HAP-1 (cell line): ENCODE measurements around the gene CCDC33.

ENCODE experiments used
- DNase-seq, 2 experiments: peaks; one replicate each; pipeline ENCODE4 v3.0.0-alpha.2; 2016 to 2020; ENCODE audit warnings: low spot score in 2 of 2
- H3K27me3 ChIP-seq: fragments of 250-450 bp; sonication (Bioruptor Pico); 2 replicates; pipeline ENCODE4 v1.5.1; 2020; ENCODE audit warnings: low read depth, mild to moderate bottlenecking, moderate library complexity
- H3K36me3 ChIP-seq: fragments of 250-450 bp; sonication (Bioruptor Pico); replicated peaks from 2 replicates; pipeline ENCODE4 v1.5.1; 2020; ENCODE audit warnings: mild to moderate bottlenecking
- H3K4me1 ChIP-seq: fragments of 250-450 bp; sonication (Bioruptor Pico); 2 replicates; pipeline ENCODE4 v1.5.1; 2020; ENCODE audit warnings: mild to moderate bottlenecking
- H3K4me3 ChIP-seq: fragments of 250-450 bp; sonication (Bioruptor Pico); 2 replicates; pipeline ENCODE4 v1.5.1; 2020; ENCODE audit warnings: mild to moderate bottlenecking, moderate library complexity
- H3K9me3 ChIP-seq: fragments of 250-450 bp; sonication (Bioruptor Pico); 2 replicates; pipeline ENCODE4 v1.5.1; 2020; ENCODE audit warnings: mild to moderate bottlenecking, moderate library complexity
- in situ Hi-C: fragments of 300-500 bp; cut with MboI; formaldehyde crosslinking; loops from 3 replicates; pipeline ENCODE4 v1.14.3; 2020; ENCODE audit warnings: low sequenced_read_pairs, inconsistent platforms, mixed read lengths

The CCDC33 gene

DNA sequence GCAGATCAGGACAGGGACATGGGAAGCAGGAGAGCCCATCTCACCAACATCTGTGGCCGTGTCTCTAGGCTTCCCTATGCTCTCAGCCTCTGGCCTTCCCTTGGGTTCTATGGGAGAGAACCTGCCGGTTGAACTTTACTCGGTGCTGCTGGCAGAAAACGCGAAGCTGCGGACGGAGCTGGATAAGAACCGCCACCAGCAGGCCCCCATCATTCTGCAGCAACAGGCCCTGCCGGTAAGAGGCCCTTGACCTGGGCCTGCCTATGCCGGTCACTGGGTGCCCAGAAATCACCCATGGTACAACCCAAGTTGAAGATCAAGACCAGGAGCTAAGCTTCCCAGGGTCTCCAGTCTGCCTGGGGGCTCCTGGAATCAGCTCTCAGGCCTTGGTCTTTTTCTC, 96.5 kb downstream of the CCDC33 start:
- in situ Hi-C loops: loop anchor here (25.0 kb wide), 1 partner anchor 1070 kb away; no protein-coding TSS in a partner anchor
- no peaks in the 10 kb centered on the region for H3K36me3 ChIP-seq
- H3K4me1 ChIP-seq: no peaks in the 10 kb centered on the region
- H3K27me3 ChIP-seq: no peaks in the 10 kb centered on the region
- no peaks in the 10 kb centered on the region for H3K9me3 ChIP-seq
- no peak overlapping the region for H3K4me3 ChIP-seq
- no peak for DNase-seq

DNA sequence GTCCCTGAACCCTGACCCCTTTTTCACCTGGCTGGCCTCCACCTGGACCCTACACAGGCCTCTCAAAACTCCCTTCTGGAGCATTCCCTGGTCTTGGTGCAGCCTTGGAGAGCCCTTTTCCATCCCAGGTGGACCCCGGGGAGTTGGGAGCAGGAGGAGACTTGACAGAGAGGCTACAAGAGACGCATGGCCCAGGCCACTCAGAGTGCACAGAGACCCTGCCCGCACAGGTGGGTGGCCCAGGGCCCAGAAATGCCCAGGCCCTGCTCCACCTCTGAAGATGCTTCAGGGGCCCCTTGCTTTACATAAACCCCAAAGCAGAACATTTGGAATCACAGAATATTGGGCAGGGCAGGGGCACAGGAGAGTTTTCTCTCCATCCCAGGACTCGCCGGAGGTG, 97.0 kb downstream of the CCDC33 start:
- no peaks in the 10 kb centered on the region for H3K9me3 ChIP-seq
- H3K4me3 ChIP-seq: no peak overlapping the region
- H3K27me3 ChIP-seq: no peaks in the 10 kb centered on the region
- H3K36me3 ChIP-seq: no peaks in the 10 kb centered on the region
- in situ Hi-C loops: loop anchor here (25.0 kb wide), 1 partner anchor 1071 kb away; no protein-coding TSS in a partner anchor
- no peak for DNase-seq
- no peaks in the 10 kb centered on the region for H3K4me1 ChIP-seq

DNA sequence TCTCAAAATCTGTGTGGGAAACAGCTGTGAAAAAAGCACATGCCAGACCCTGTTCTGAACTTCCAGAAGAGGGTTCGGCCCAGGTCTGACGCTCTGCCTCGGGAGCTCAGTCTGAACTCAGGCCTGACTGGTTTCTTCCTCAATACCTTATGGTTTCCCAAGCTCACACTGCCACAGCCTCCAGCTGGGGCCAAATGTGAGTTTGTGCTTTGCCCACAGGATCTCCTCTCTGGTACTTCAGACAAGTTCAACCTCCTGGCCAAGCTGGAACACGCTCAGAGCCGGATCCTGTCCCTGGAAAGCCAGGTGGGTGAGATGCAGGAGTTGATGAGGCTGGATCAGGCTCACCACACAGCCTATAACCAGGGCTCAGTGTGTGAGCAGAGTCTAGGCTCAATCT, 97.5 kb downstream of the CCDC33 start:
- H3K4me1 ChIP-seq: no peaks in the 10 kb centered on the region
- in situ Hi-C loops: loop anchor here (25.0 kb wide), 1 partner anchor 1071 kb away; no protein-coding TSS in a partner anchor
- no peaks in the 10 kb centered on the region for H3K27me3 ChIP-seq
- H3K36me3 ChIP-seq: no peaks in the 10 kb centered on the region
- no peaks in the 10 kb centered on the region for H3K9me3 ChIP-seq
- no peak for DNase-seq
- H3K4me3 ChIP-seq: no peak overlapping the region

DNA sequence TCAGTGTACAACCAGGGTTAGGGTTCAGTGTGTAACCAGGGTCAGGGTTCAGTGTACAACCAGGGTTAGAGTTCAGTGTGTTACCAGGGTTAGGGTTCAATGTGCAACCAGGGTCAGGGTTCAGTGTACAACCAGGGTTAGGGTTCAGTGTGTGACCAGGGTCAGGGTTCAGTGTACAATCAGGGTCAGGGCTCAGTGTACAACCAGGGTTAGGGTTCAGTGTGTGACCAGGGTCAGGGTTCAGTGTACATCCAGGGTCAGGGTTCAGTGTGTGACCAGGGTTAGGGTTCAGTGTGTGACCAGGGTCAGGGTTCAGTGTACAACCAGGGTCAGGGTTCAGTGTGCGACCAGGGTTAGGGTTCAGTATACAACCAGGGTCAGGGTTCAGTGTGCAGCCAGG, 98.0 kb downstream of the CCDC33 start:
- Histone ChIP-seq H3K4me1 (no peaks in the 10 kb centered on the region), H3K4me3 (no peak overlapping the region), H3K27me3 (no peaks in the 10 kb centered on the region), H3K36me3 (no peaks in the 10 kb centered on the region), H3K9me3 (no peaks in the 10 kb centered on the region)
- DNase-seq: no peak
- in situ Hi-C loops: loop anchor here (25.0 kb wide), 1 partner anchor 1072 kb away; no protein-coding TSS in a partner anchor

DNA sequence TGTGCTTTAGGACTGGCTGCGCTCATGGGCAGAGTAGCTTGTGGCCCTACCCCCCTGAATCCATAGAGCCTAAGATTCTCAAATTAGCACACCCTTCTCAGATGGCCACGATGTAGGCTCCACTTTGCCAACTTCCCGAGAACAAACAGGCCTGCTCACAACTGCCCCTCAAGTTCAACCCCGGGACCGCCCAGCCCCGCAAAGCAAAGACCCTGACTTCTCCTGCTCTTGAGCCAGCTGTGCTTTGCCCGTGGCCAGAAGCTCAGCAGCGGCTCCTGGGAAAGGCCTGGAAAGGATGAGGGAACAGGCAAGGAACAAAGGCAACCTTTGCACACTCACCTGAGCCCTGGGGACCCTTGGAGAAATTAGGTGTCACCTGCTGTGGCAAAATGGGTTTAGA, 99.3 kb downstream of the CCDC33 start:
- Histone ChIP-seq H3K27me3 (no peaks in the 10 kb centered on the region; the same call in 1 of the 2 replicates), H3K4me1 (no peaks in the 10 kb centered on the region), H3K4me3 (no peak overlapping the region), H3K36me3 (no peaks in the 10 kb centered on the region), H3K9me3 (no peaks in the 10 kb centered on the region)
- in situ Hi-C loops: loop anchor here (25.0 kb wide), 1 partner anchor 1073 kb away; no protein-coding TSS in a partner anchor
- DNase-seq: no peak

DNA sequence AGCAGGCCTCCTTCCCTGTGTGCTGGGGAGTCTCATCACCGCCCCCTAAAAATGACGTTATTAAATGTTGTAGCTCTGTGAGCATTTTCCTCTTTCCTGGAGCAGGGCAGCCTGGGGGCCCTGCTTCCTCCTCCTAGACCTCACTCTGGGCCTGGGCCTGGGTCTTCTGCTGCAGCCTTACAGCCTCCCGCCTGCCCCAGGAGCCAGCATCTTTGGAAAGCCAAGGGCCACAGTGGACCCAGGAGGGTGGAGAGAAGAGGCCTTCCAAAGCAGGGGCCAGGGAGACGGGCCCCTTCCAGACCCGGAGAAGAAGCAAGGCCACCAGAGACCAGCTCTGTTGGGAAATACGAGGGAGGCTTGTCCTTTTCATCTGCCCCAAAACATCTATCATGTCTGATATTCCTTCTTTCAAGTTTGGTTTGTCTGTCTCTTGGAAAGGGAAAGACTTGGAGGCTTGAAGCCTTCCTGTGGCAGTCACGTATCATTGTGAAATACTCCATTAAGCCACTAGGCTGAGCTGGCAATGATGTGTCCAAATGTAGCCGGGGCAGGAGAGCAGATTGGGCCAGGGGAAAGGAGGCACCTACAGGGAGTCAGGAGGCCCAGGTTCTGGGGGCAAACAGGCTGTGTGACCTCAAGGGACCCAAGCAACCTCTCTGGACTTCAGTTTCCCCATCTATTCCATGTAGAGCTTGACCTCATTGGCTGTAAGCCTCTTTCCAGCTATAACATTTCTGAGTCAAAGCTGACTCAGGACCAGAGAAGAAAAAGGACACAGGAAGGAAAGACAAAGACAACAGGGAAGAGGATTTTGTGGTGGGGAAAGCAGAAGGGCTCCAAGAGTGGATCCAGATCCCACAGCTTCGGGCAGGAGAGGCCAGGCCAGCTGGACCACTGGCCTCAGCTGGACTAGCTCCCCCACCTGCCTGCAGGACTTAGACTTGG, 100.2 kb downstream of the CCDC33 start:
- DNase-seq: no peak
- Histone ChIP-seq H3K9me3 (no peaks in the 10 kb centered on the region), H3K4me1 (no peaks in the 10 kb centered on the region), H3K4me3 (no peak overlapping the region), H3K27me3 (no peaks in the 10 kb centered on the region; the same call in 1 of the 2 replicates), H3K36me3 (no peaks in the 10 kb centered on the region)
- in situ Hi-C loops: loop anchor here (25.0 kb wide), 1 partner anchor 1074 kb away; no protein-coding TSS in a partner anchor

DNA sequence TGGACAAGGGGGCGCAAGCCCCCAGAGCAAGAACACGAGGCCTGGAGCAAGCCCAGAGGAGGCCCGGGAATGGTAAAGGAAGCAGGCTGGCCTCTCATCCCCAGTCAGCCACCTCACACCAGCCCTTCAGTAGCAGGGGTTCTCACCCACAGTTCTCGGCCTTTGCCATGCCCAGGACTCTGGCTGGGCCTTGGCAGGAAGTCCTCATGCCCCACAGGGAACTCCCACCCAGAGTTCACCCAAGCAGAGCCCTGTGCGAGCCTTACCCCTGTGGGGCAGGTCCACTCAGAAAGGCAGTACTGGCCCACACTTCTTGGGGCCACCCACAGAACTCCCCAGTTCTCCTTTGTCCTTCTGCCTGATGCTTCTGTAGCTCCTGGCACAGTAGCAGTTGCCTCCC, 101.0 kb downstream of the CCDC33 start:
- in situ Hi-C loops: loop anchor here (25.0 kb wide), 1 partner anchor 1075 kb away; no protein-coding TSS in a partner anchor
- H3K9me3 ChIP-seq: no peaks in the 10 kb centered on the region
- no peak for DNase-seq

DNA sequence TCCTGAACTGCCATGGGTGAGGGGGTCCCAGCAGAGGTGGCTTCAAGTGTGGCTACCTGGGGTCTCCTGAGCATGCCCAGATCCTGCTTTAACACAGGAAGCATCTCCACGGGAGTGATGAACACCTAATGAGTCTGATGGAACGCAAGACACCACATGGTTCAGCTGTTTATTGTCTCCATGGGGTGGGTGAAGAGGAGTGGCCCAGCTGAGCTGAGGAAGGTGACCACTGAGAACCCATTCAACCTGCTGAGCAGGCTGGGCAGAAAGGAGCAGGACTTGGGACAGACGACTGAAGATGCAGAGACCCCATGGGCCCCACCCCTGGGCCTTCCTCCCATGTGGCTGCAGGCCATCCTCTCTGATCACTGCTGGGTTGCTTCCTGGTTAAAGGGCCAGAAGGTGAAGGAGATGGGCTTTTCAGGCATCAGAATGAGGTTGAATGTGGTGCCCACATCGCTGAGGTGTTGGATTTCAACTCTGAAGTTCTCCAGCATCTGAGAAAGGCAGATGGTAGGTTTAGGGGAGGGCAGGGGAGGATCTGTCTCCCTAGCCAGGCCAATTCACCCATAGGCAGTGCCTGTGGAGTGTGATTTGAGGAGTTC, 101.6 kb downstream of the CCDC33 start:
- Histone ChIP-seq H3K4me1 (no peaks in the 10 kb centered on the region), H3K4me3 (no peak overlapping the region), H3K27me3 (no peaks in the 10 kb centered on the region; the same call in 1 of the 2 replicates), H3K36me3 (no peaks in the 10 kb centered on the region), H3K9me3 (no peaks in the 10 kb centered on the region)
- DNase-seq: no peak
- in situ Hi-C loops: loop anchor here (25.0 kb wide), 1 partner anchor 1075 kb away; no protein-coding TSS in a partner anchor

More for the DNA sequence above, 101.0 kb downstream of the CCDC33 start:
- Histone ChIP-seq H3K4me1 (no peaks in the 10 kb centered on the region), H3K36me3 (no peaks in the 10 kb centered on the region), H3K27me3 (no peaks in the 10 kb centered on the region; the same call in 1 of the 2 replicates), H3K4me3 (no peak overlapping the region)

DNA sequence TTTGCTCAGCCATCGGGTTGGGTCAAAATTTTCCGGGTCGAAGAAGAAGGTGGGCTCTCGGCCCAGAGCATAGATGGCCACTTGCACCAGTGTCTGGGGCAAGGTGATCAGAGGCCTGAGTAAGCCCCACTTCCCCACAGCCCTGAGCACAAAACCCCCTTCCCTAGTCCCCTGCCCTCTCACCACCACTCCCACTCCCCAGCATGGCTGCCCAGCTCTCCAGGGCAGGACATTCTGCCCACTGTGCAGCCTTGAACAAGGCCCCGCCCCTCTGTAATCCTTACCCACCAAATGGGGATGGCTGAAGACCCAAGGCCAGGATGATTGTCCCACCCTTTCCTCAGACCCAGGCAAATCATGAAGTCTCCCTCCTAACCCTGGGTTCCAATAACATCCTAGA, 102.5 kb downstream of the CCDC33 start:
- H3K27me3 ChIP-seq: no peaks in the 10 kb centered on the region; the same call in 1 of the 2 replicates
- no peaks in the 10 kb centered on the region for H3K9me3 ChIP-seq
- no peaks in the 10 kb centered on the region for H3K4me1 ChIP-seq
- H3K36me3 ChIP-seq: no peaks in the 10 kb centered on the region
- no peak overlapping the region for H3K4me3 ChIP-seq
- in situ Hi-C loops: loop anchor here (25.0 kb wide), 1 partner anchor 1076 kb away; no protein-coding TSS in a partner anchor
- DNase-seq: no peak

DNA sequence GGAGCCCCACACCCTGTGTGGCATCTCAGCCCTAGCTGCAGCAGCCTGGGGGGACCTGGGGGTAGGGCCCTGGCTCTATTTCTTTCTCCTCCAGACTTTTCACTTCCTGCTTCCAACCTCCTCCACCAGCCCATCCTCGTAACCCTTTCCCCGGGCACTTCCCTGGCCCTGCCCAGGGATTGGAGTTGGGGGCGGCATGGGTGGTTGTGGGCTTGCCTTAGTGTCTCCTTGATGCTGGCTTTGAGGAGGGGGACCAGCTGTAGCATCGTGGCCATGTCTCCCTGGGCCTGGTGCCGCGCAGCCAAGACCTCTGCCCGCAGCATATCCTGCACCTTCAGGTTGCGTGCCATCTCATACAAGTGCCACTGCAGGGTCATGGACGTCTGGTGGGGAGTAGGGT, 103.2 kb downstream of the CCDC33 start:
- in situ Hi-C loops: loop anchor here (25.0 kb wide), 1 partner anchor 1077 kb away; no protein-coding TSS in a partner anchor
- Histone ChIP-seq H3K4me3 (no peak overlapping the region), H3K9me3 (no peaks in the 10 kb centered on the region), H3K4me1 (no peaks in the 10 kb centered on the region), H3K36me3 (no peaks in the 10 kb centered on the region), H3K27me3 (no peaks in the 10 kb centered on the region; the same call in 1 of the 2 replicates)
- DNase-seq: no peak

DNA sequence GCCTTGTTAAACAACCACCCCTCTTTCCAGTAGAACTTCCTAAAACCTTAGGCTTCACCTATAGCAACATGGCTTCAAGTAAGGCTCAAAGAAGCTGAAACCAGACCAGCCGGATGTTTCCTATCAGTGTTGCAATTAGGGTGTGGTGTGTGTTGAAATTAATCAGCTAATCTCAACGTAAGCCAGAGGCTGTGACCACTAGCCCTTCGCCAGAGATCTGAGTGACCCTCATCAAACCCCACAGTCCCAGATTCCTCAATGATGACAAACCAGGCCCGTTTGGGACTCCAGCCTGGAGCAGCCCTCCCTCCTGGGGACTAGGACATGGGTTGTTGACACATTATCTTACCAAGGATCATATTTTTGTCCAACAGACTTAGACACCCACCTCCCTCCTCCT, 104.0 kb downstream of the CCDC33 start:
- H3K4me3 ChIP-seq: no peak overlapping the region
- in situ Hi-C loops: loop anchor here (25.0 kb wide), 1 partner anchor 1078 kb away; no protein-coding TSS in a partner anchor
- no peaks in the 10 kb centered on the region for H3K4me1 ChIP-seq
- no peaks in the 10 kb centered on the region for H3K36me3 ChIP-seq
- H3K27me3 ChIP-seq: no peaks in the 10 kb centered on the region; the same call in 1 of the 2 replicates
- no peak for DNase-seq
- no peaks in the 10 kb centered on the region for H3K9me3 ChIP-seq

DNA sequence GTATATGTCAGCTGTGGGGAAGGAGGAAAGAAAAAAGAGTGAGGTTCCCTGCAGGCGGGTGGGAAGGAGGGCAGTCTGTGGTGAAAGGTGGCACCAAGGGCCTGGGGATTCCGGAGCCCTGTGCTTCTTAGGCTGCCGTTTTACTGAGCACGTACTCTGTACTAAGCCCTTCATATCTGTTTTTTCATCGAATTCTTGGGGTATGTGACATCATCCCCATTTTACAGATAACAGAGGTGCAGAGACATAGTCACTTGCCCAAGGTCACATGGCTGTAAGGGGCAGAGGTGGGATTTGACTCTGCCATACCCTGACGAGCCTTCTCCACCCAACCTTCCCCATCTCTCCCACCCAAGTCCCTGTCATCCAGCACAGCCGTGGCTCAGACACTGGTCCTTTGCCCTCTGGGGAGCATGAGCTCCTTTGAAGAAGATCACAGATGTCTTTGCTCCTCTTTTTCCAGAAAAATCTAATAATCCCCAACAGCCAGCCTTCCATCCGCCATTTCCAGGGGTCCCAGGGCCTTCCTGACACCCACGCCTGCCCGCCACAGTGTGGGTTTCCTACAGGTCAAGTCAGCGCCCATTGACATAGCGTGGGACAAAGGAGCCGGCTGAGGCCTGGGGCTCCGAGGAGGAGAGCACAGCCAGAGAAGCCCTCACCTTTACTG, 107.1 kb downstream of the CCDC33 start:
- H3K36me3 ChIP-seq: no peaks in the 10 kb centered on the region
- H3K9me3 ChIP-seq: no peaks in the 10 kb centered on the region
- no peaks in the 10 kb centered on the region; the same call in 1 of the 2 replicates for H3K27me3 ChIP-seq
- in situ Hi-C loops: loop anchor here (25.0 kb wide), 1 partner anchor 1081 kb away; no protein-coding TSS in a partner anchor
- no peak for DNase-seq
- H3K4me1 ChIP-seq: no peaks in the 10 kb centered on the region
- no peak overlapping the region for H3K4me3 ChIP-seq

DNA sequence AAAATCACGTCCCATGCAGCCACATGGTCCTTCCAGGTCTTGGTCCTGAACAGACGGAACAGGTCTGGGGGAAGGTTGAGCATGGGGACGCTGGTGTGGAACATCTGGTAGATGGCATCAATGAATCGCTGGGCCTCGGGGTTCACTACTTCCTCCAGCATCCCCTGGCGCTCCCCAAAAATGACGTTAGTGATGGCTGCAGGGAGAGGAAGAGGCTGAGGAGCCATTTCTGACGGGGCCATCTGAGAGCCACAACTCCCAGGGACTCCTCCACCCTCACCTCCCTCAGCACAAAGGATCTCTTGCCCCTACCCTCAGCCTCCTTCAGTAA, 107.6 kb downstream of the CCDC33 start:
- in situ Hi-C loops: loop anchor here (25.0 kb wide), 1 partner anchor 1081 kb away; no protein-coding TSS in a partner anchor
- Histone ChIP-seq H3K9me3 (no peaks in the 10 kb centered on the region), H3K4me3 (no peak overlapping the region), H3K36me3 (no peaks in the 10 kb centered on the region), H3K4me1 (no peaks in the 10 kb centered on the region), H3K27me3 (no peaks in the 10 kb centered on the region; the same call in 1 of the 2 replicates)
- no peak for DNase-seq
